NCI-H345 (cell line): ENCODE results near the gene PKMYT1.
A peak's percentile ranks its signal among the peaks of the same experiment; 100 is the strongest.

ENCODE experiments used
- DNase-seq: peaks from one replicate; lab custom pipeline; 2025; lab: John Stamatoyannopoulos, UW

The PKMYT1 gene

DNA sequence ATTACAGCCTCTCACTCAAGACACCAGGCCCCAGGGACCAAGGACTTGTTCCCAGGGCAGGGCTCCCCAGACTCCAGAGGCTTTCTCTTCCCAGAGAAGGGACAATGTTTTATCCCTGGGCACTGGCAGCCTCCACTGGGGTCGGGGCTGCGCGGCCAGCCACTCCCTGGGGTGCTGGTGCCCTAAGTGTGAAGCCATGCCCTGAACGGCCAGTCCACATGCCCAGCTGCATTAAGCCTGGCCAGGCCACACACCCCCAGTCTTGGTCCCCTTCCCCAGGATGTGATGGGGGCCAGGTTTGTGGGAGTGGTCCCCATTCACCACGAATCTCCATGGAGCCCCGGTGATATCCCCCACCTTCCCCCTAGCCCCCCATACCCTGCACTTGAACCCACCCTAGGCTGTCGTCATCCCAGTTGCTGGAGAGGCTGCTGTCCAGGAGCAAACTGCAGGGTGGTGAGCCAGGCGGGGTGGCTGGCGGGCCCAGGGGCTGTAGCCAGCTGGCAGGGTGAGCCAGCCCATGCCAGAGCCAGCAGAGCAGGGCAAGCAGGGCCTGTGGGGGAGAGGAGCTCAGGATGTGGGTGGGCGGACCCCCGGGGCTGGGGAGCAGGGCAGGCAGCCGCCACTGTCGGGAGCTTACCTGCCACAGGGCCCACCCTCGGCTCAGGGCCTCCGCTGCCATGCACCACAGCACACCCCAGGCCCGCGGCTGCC is 6.5 kb downstream of the PKMYT1 start:
- no peak for DNase-seq

- DNase-seq: no peak
Observed at GRCh38 chr16:2973093-2973492, 7.2 kb downstream of the PKMYT1 start.

DNA sequence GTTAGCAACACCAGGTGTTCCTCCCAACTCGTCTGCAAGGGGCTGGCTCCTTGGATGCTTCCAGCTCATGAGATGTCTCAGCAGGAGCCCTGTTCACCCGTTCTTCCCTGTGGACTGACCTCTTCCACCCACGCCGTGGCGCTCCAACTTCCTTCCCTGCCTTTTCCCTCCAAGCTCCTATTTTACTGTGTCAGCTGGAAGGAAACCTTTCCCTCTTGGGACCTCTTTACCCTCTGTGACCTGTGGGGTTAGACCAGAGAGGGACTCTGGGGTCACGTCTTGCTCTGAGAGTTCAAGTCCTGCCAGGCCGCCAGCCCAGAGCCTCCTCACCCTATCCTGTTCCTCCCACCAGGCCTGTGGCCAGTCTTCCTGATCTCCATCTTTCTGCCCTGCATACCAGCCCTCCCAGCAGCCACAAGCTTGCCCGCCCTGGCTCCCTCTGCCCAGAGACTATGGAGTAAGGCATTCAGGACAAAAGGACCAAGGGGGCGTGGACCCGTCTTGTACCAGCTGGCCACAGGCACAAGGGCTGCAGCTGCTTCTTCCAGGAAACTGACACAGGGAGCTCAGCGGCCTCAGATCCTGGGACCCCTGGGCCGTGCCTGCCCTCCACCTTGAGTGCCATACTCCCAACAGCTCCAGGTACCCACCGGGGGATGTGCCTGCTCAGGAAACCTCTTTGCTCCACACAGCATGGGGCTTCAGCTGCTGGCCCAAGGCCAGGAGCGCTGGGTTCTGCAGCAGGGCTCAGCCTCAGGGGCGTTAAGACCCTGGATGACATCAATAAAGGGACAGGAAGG is 8.1 kb downstream of the PKMYT1 start:
- DNase-seq: peak; percentile 80

GRCh38 chr16:2971134-2971984 is 8.9 kb downstream of the PKMYT1 start:
- DNase-seq: no peak

GRCh38 chr16:2970563-2970962 is 9.7 kb downstream of the PKMYT1 start:
- DNase-seq: no peak

DNA sequence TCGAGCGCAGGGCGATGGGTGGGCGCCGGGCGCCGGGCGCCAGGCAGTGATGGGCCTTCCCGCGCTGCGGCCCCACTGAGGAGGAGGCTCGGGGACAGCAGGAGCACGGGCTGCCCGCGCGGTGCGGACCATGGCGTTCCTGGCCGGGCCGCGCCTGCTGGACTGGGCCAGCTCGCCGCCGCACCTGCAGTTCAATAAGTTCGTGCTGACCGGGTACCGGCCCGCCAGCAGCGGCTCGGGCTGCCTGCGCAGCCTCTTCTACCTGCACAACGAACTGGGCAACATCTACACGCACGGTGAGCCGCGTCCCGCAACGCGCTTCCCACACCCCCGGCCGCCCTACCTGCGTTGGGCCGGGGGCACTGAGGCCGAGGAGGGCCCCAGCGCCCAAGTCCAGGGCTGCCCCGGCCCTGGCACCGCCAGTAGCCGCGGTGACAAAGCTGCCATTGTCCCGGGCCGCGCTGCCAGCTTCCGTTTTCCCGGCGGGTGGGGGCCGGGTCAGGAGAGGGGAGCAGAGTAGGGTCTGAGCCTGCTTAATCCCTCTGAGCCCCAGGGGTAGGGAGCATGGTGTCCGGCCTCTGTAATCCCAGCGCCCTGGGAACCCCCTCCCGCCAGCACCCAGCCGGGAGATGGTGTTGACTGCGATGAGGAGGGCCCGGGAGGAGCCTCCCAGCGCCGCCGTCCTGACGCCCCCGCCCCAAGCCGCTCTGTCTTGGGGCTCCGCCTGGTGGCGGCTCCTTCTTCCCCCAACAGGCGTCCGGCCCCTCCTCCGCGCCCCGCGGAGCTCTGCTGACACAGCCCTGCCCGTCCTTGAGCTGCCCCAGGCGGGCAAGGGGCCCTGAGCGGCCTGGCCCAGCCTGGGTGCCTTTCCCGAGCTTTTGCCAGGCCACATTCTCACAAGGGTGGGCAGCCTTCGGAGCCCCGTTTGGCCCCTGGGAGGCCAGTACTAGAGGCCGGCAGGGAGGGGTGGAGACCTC is 10.4 kb downstream of the PKMYT1 start:
- peak; percentile 70 for DNase-seq

- DNase-seq: peak; percentile 92
Observed at GRCh38 chr16:2968738-2969544, 11.3 kb downstream of the PKMYT1 start, which contains the start of gene PAQR4. TSS of gene PAQR4 (plus strand) at chr16:2969348. CDS start at chr16:2969675, 327 bp downstream.

DNA sequence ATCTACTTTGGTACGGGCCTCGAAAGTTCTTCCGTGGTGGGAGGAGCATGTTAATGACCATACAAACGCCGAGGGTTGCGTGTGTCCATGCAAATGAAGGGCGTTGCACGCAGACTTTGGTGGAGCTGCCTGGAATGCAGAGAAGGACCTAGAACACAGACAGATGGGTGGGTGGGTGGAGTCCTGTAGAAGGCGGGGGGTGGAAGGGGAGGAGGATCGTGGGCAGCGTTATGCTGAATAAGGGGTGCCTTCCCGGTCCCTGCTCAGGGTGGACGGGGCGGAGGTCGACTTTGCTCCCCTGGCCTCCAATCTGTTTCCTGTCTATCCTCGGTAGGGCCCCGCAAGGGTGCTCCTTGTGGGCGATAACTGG is 11.9 kb downstream of the PKMYT1 start:
- DNase-seq: no peak

- DNase-seq: no peak
Observed at GRCh38 chr16:2967721-2968161, 12.5 kb downstream of the PKMYT1 start.

DNA sequence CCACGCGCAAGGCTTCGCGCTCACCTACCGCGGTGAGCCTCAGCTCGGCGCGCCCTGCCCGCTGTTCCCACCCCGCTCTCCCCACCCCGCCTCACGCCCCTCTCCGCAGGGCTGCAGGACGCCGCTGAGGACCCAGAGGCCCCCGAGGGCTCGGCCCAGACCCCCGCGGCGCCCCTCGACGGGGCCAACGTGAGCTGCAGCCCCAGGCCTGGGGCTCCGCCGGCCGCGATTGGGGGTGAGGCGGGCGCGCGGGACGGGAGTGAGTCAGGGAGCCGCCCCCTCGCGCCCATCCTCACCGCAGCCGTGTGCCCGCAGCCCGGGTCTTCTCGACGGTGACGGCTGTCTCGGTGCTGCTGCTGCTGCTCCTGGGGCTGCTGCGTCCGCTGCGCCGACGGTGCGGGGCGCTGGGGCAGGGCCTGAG is 13.0 kb downstream of the PKMYT1 start:
- DNase-seq: no peak

- no peak for DNase-seq
Observed at GRCh38 chr16:2966808-2967191, 13.4 kb downstream of the PKMYT1 start.

- no peak for DNase-seq
Observed at GRCh38 chr16:2966043-2966807, 14.0 kb downstream of the PKMYT1 start.

GRCh38 chr16:2964475-2965336 is 15.5 kb downstream of the PKMYT1 start:
- peak; percentile 90 for DNase-seq

- peak; percentile 88 for DNase-seq
Observed at GRCh38 chr16:2963723-2964474, 16.3 kb downstream of the PKMYT1 start, which contains the start of gene KREMEN2. TSS of gene KREMEN2 (plus strand) at chr16:2964275. CDS start at chr16:2964521, 246 bp downstream.

DNA sequence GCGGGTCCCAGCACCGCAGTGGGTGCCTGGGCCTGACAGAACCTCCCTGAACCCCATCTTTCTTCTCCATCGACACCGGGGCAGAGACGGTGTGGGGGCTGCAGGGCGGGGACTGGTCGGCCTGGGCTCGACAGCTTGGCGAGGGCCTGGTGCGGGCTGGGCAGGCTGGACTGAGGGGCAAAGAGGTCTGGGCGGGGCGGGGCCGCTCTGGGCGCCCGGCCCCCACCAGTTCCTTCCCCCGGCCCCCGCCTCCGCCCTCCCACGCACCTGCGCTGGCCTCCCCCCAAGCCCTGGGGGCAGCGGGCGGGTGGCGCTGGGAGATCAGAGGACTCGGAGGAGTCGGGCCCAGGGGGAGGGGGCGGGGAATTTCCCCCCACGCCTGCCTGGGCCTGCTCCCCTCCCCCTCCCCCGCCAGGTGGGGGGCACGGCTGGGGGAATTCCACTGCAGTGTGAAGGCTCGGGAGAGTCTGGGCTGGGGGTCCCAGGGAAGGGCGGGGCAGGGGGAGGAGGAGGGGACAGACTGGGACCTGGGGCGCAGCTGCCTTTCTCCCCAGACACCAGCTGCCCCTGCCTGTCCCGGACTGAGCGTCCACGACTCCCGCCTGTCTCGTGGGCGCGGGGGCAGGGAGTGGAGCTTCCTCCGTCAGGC is 17.0 kb downstream of the PKMYT1 start:
- DNase-seq: peak; percentile 47

- no peak for DNase-seq
Observed at GRCh38 chr16:2962334-2963073, 17.7 kb downstream of the PKMYT1 start.
